DND-41 (cell line): ENCODE measurements around the gene TXK.

Source experiments
- CTCF ChIP-seq: IDR thresholded peaks from 2 replicates; pipeline ENCODE4 v1.5.1; 2012; ENCODE audit warnings: borderline replicate concordance, low read length, moderate library complexity, mild to moderate bottlenecking; ENCODE audit not compliant: poor library complexity, severe bottlenecking; ENCODE audit errors: extremely low read depth
- EZH2 ChIP-seq: IDR thresholded peaks from 3 replicates; pipeline ENCODE4 v1.6.1; 2012; ENCODE audit warnings: borderline replicate concordance, low read depth, mild to moderate bottlenecking, moderate library complexity, low read length, inconsistent platforms; ENCODE audit not compliant: severe bottlenecking

- TF ChIP-seq CTCF = no peak
- no peak for TF ChIP-seq EZH2
Measured at GRCh38 chr4:48138511-48138910, 4.5 kb upstream of the TXK start.
